HG02970 (cell line): Measurements from ENCODE around the gene SVOP.
"Not testable (repeated sequence)": the region's sequence is repeated elsewhere in the genome, so short reads cannot be mapped to it uniquely, and the experiment has no call there.

Experiments
- ATAC-seq: cut with Tn5 transposase; IDR thresholded peaks from one replicate; pipeline ENCODE4 v1.9.1; 2021; ENCODE audit warnings: mild to moderate bottlenecking, moderate library complexity, moderate number of reproducible peaks; ENCODE audit not compliant: unreplicated experiment, low FRiP score

The SVOP gene

GRCh38 chr12:108859141-108859922 lies 161.5 kb downstream of the SVOP start:
- ATAC-seq, result not testable (repeated sequence)

- no peak for ATAC-seq
Observed at GRCh38 chr12:108858311-108859074, 162.4 kb downstream of the SVOP start.
